CD4-positive, alpha-beta T cell treated with Interleukin-6 for 4 hours (primary cell): Measurements from ENCODE around the gene PRXL2A.
"Not testable (repeated sequence)": the region's sequence is repeated elsewhere in the genome, so short reads cannot be mapped to it uniquely, and the experiment has no call there.

Source experiments
- DNase-seq: peaks from one replicate; pipeline ENCODE4 v3.0.0-alpha.2; 2020; ENCODE audit warnings: mixed read lengths

Gene PRXL2A

GRCh38 chr10:80411681-80412220 lies 3.4 kb downstream of the PRXL2A start:
- DNase-seq = no peak

DNA sequence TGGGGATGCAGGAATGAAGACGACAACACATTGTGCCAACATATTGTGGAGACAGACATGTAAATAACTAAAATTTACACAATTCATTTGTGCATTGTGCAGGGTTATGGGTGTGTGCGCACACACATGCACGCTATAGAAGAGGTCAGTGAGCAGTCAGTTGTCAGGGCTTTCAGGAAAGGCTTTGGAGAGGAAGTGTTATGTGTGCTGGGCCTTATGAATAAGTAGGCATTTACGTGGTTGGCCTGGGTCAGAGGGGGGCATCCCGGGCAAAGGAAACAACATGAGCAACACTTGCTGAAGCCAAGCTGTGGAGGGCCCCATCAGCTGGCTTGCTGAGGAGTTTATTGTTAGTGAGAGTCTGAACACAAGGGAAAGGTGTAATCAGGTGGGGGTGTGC lies 4.1 kb downstream of the PRXL2A start:
- DNase-seq = no peak

DNA sequence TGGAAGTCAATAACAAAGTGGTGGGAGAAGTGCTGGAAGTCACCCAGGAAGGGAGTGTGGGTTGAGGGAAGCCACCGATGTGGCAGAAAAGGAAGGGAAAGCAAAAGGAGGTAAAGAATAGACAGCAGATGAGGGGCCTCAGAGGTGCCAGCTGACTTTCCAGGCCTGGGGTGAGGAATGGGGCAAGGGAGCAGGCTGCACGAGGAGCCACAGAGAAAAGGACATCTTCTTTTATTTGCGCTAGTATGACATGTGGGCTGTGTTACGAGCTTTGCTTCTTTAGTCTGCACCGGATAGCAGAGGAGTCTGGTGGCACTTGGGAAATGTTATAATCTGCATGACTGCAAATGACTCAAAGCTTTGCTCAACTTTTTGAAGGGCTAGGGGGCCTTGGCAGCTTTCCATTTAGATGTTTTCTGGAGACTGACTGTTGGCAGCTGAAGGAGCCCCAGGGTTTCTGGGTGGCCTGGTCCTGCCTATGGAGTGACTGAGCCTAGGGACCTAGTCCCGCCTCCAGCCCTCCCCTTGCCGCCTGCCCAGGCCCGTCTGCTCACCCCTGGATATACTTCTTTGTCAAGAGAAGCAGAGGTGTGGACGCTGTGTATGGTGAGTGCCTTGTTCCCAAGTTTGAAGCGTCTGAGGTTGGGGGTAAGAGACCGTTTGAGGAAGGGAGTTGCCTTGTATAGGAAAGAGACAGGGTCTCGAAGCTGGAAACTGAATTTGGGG lies 5.1 kb downstream of the PRXL2A start:
- no peak for DNase-seq

DNA sequence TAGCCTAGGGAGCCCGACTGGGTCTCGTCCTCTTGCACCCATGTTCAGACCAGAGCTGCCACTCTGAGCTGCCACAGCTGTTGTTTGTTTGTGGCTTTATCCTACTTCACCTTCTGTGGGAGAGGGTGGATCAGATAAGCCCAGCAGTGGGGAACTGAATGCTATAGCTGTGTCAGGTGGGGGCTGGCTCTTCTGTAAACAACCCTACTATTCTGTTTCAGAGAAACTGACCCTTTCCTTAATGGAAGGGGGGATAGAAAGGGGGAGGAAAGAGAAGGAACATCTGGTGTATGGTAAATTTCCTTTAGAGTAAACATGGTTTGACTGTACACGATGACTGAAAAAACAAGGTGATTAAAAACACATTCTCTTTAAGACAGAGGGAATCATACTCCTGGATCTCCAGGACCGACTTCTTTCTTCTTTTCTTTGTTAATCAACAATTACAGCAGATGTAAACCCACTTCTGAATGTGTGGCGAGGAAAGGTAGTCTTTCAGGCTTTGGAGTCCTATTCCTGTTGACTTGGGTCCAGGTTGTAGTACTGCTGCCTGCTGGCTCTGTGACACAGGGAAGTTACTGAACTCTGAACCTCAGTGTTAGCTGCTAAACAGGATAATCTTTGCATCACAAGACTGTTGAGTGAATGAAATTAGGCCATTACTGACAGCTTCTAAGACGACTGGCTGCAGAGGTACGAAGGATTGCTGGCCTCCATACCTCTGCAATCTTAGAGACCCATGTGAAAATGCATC lies 6.0 kb downstream of the PRXL2A start:
- DNase-seq = no peak

DNA sequence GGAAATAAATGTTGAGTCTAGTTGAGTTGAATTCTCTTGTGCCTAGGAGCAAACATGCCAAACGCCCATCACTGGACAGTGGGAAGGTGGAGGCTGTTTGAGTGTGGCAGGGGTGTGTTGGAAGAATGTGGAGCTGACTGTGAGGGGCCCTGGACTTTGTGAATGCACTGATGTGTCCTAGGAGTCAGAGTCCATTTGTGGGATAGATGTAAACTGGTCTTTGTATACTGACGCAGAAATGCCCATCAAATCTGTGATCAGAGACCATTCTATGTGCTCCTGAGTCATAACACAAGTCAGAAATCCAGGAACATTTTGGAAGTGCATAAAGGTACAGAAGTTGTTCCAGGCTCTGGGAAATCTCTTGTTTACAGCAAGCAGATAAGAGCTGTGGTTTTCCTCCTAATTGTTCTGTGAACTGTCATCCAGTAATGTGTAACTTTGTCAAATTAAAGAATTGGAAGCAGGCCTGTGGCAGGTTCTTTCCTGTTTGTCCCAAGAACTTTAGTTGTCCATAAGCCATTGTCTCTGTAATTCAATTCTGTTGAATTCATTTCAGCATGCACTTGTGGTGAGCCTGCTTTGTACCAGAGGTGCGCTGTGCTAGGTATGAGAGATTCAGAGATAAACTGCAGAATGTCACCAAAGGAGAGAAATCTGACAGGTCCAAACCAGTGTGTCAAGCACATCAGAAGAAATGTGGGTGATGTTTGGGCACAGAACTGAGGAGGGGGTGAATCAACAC lies 7.6 kb downstream of the PRXL2A start:
- DNase-seq = no peak

DNA sequence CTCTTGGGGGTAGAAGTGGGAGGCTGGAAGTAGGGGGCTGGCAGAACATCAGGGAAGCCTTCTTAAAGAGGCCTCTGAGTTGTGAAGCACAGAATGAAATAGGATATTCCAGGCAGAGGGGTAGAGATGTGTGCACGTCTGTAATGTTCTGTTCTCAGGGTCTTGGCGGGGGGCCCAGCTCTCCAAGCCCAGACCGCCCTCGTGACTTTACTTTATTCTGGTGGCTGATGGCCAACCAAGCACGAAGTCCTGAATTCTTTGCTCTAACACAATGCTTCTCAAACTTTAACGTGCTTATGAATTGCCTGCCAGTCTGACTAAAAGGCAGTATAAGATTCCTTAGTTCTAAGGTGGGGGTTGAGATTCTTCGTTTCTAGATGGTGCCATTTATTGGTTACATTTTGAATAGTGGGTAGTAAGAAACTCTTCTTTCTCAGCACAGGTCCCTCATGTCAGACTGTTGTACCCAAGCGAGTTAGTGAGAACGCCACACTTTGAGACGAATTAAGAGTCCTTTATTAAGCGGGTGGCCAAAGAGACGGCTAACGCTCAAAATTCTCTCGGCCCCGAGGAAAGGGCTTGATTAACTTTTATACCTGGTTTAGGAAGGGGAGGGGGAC lies 8.2 kb downstream of the PRXL2A start:
- no peak for DNase-seq

- not testable (repeated sequence) for DNase-seq
Observed at GRCh38 chr10:80417256-80417655, 8.9 kb downstream of the PRXL2A start.

DNA sequence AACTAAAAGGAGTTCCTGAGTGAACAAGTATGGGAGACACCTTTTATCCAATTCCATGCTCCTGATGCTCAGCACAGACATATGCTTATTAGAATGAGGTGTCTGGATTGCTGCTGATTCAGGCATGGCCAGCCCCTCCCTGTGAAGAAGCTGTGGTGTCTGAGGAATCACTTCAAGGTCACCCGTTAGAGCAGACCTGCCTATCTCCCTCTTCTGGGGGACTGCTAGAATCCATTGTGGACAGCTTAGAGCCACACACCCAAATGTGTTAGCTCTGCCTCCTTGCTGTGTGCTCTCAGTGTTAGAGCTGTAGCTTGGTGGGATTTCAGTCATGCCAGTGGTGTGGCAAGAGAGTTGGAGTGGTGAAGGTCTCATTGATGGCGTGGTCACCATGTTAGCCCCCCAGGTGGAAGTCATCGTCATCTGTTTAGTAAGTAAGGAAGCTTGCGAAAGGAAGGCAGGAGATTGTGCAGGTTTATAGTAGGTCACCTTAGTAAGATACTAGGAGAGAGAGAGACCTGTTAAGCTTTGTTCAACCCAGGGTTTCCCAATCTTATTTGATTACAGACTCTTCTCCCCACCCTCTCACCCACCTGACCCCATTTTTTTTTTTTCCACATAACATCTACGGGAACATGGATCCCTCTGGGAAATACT lies 12.8 kb downstream of the PRXL2A start:
- no peak for DNase-seq

DNA sequence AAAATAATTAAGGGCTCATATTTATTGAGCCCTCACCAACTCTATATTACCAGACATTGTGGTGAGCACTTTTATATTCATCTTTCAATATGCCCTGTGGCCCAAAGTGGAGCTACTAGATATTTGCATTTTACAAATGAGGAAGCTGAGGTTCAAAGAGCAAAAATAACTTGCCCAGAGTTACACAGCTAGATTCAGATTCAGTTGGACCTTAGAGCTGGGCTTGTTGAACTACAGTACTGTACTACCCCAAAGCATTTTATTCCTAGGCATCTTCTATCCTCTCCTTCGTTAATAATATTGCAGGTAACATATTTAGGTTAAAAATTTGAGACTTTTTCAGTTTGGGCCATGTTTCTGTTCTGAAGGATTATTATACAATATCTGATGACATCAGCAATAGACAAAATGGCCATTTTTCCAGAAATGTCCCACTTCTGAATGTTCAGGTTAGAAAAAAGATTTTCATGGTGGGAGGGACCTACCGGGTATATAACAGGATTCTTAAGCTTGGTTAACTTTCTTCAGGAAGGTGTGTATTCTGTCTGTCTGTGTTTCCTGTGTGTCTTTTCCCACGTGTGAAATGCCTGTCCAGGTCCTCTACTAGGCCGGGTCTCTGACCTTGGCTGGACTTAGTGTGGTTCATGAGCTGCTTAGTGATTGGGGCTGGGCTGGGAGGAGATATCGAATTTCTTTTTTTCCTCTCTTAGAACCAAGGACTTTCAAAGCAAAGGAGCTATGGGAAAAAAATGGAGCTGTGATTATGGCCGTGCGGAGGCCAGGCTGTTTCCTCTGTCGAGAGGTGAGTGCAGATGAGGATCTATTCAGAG lies 13.6 kb downstream of the PRXL2A start:
- DNase-seq = no peak

DNA sequence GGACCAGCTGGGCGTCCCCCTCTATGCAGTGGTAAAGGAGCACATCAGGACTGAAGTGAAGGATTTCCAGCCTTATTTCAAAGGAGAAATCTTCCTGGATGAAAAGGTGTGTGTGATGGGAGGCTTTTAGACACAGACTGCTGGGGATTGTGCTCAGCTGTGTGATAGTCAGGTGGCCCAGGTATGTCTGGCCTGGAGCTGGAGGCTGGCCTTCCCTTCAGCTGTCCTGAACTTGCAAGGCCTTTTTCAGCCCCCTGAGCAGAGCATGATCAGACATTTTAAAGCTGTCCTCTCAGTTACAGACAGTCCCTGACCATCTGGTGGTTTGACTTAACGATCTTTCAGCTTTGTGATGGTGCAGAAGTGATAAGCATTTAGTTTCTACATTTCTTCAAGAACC lies 17.6 kb downstream of the PRXL2A start:
- no peak for DNase-seq

DNA sequence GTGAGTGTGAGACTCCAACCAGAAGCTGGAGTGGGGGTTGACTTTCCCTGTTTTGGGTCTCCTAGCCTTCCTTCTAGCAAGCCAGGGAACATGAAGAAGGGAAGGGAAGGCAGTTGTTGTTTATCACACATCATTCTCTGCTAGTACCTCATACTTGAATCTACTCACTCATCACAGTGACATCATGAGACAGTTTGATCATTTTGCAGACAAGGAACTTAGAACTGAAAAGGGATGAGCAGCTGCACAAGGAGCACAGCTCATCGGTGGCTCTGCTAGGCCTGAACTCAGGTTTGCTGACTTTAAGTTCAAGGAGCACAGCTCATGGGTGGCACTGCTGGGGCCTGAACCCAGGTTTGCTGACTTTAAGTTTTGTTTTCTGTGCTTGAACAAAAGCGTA lies 19.2 kb downstream of the PRXL2A start:
- DNase-seq = no peak

DNA sequence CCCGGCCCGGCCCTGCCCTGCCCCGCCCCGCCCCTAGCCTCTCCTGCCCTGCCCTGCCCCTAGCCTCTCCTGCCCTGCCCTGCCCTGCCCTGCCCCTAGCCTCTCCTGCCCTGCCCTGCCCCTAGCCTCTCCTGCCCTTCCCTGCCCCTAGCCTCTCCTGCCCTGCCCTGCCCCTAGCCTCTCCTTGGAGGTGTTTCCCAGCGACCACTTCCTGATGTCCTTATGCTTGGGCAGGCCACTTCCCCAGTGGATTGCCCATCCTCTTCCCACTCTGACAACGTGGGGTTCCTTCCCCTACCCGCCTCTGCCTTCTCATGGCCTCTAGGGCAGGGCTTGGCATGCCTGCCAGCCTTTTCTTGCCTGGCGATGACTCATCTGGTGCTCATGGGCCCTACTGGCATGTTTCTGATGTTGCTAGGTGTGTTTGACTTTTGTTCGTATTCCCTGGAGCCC lies 21.2 kb downstream of the PRXL2A start:
- peak; percentile 27 for DNase-seq

- no peak for DNase-seq
Observed at GRCh38 chr10:80433134-80433533, 24.8 kb downstream of the PRXL2A start.

- DNase-seq = no peak
Observed at GRCh38 chr10:80436446-80437098, 28.2 kb downstream of the PRXL2A start.

GRCh38 chr10:80437227-80437626 lies 28.9 kb downstream of the PRXL2A start:
- no peak for DNase-seq

- DNase-seq = no peak
Observed at GRCh38 chr10:80441831-80442230, 33.5 kb downstream of the PRXL2A start.

- peak; percentile 35 for DNase-seq
Observed at GRCh38 chr10:80442879-80443278, 34.5 kb downstream of the PRXL2A start.

GRCh38 chr10:80443531-80443974 lies 35.2 kb downstream of the PRXL2A start:
- peak; percentile 51 for DNase-seq

GRCh38 chr10:80444124-80444523 lies 35.8 kb downstream of the PRXL2A start:
- no peak for DNase-seq

DNA sequence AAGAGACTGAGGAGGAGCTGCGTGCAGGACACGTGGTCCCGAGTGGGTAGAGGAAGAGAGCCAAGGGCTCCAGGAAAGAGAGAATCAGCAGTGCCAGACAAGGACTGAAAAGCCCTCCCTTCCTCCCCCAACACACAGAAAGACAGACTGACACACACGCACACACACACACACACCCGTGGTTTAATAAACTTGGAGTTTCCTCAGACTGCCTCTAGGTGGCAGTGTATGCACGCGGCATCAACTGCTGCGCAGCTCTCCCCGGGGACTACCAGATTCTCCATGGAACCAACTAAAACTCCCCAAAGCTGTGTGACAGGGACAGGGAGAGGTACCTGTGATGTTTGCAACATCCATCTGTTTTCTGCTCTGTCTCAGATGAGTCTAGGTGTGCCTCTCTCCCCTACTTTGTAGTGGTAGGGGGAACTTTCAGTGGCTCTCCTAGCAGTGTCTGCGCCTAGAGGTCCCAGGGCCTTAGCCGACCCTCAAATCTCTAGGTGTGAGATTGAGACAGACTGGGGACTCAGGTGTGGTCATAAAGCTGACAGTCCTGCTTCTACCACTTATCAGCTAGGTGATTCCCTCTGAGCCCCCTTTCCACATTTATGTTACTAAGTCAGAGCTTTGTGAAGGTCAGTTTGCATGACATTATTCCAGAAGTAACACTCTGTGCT lies 36.4 kb downstream of the PRXL2A start:
- peak; percentile 72 for DNase-seq
